ENCODE data around the gene BAIAP3. TPM values are rescaled to one million over a fixed set of nuclear protein-coding genes. Genes with fewer than 3 reads are reported as not detected.

The BAIAP3 gene
- total RNA-seq, 1 donor from 2014 or later: 6.9 TPM

GRCh38 chr16:1375741-1376410 lies 42.4 kb downstream of the BAIAP3 start:
- H3K36me3 Mint-ChIP-seq: no peaks in the 10 kb centered on the region
- no peaks in the 10 kb centered on the region for H3K9me3 Mint-ChIP-seq
- H3K27ac Mint-ChIP-seq: no peak overlapping the region
- H3K27me3 Mint-ChIP-seq: peaks cover 4% of the 10 kb centered on the region
- DNase-seq (ENCODE audit: extremely low spot score, unreplicated experiment): no peak
- no peak for TF ChIP-seq CTCF (conservative IDR thresholded peaks at IDR 0.05)
- H3K4me1 Mint-ChIP-seq (ENCODE audit: unreplicated experiment): peaks cover 9% of the 10 kb centered on the region
- H3K4me3 Mint-ChIP-seq: no peak overlapping the region

DNA sequence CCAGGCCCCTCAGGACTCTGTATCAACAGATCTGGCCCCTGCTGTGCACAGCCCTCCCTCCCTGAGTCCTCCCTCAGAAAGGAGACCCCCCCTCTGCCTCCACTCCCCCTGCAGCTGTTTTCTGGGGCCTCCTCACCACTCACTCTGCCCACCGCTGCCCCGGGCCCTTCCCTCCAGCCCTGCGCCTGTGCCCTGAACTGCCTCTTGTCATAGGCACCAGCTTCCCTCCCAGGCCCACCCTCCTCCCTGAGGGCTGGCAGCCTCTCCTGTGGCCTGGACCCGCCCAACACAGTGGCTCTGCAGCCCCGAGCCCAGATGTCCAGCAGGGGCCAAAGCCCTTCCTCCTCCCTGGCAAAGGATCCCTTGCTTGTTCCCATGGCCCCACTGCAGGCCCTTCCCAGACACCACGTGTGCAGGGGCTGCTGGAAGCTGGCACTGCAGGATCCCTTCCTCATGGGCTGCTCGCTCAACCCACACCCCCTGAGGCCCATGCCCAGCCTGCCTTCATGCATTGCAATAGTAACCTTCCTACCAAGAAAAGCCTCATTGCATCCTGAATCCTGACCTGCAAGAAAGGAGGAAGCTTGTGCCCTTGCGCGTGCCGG lies 44.1 kb downstream of the BAIAP3 start:
- no peak overlapping the region for H3K4me3 Mint-ChIP-seq
- H3K9me3 Mint-ChIP-seq: no peaks in the 10 kb centered on the region
- no peak for DNase-seq (ENCODE audit: extremely low spot score, unreplicated experiment)
- H3K27ac Mint-ChIP-seq: peak overlapping the region; percentile 91
- peaks cover 4% of the 10 kb centered on the region for H3K27me3 Mint-ChIP-seq
- no peaks in the 10 kb centered on the region for H3K36me3 Mint-ChIP-seq
- no peak for TF ChIP-seq CTCF (conservative IDR thresholded peaks at IDR 0.05)
- H3K4me1 Mint-ChIP-seq (ENCODE audit: unreplicated experiment): peaks cover 9% of the 10 kb centered on the region

GRCh38 chr16:1378087-1378803 lies 44.8 kb downstream of the BAIAP3 start:
- Mint-ChIP-seq H3K27me3 (peaks cover 4% of the 10 kb centered on the region), H3K27ac (peak overlapping the region; percentile 91)
- no peak for TF ChIP-seq CTCF (conservative IDR thresholded peaks at IDR 0.05)

DNA sequence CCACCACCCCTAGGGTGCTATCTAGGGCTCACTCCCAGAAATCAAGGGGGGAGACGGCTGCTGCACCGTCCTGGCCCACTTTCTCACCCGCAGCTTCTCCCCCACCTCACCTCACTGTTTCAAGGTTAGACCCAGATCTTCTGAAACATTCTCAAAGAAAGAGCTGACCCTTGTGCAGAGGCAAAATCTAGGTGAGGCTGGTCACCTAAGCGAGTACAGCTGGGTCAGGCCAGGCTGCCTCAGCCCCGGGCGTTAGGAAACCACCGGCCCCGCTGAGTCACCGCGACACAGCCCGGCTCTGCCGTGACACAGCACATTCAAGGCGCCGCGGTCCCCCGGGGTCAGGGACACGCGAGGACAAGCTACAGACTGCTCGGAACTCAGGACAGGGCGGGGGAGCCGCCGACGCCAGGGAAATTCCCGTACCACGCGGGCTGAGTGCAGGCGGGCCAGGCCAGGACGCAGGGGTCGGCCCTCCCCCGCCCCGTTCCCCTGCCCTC lies 45.4 kb downstream of the BAIAP3 start:
- Mint-ChIP-seq H3K36me3 (no peaks in the 10 kb centered on the region), H3K27ac (peak overlapping the region; percentile 91), H3K4me3 (peak overlapping the region; percentile 85), H3K4me1 (ENCODE audit: unreplicated experiment) (peaks cover 9% of the 10 kb centered on the region), H3K27me3 (peaks cover 4% of the 10 kb centered on the region), H3K9me3 (no peaks in the 10 kb centered on the region)
- no peak for TF ChIP-seq CTCF (conservative IDR thresholded peaks at IDR 0.05)
- no peak for DNase-seq (ENCODE audit: extremely low spot score, unreplicated experiment)

More at GRCh38 chr16:1378087-1378803, 44.8 kb downstream of the BAIAP3 start:
- Mint-ChIP-seq H3K4me1 (ENCODE audit: unreplicated experiment) (peaks cover 9% of the 10 kb centered on the region), H3K9me3 (no peaks in the 10 kb centered on the region), H3K4me3 (peak overlapping the region; percentile 85), H3K36me3 (no peaks in the 10 kb centered on the region)
- no peak for DNase-seq (ENCODE audit: extremely low spot score, unreplicated experiment)

GRCh38 chr16:1379304-1380076 lies 46.0 kb downstream of the BAIAP3 start:
- H3K27ac Mint-ChIP-seq: peak overlapping the region; percentile 91
- H3K4me1 Mint-ChIP-seq (ENCODE audit: unreplicated experiment): peaks cover 9% of the 10 kb centered on the region
- peak overlapping the region; percentile 92 for H3K4me3 Mint-ChIP-seq
- no peak for DNase-seq (ENCODE audit: extremely low spot score, unreplicated experiment)
- TF ChIP-seq CTCF (conservative IDR thresholded peaks at IDR 0.05): no peak
- no peaks in the 10 kb centered on the region for H3K36me3 Mint-ChIP-seq
- no peaks in the 10 kb centered on the region for H3K9me3 Mint-ChIP-seq
- peaks cover 4% of the 10 kb centered on the region for H3K27me3 Mint-ChIP-seq
